GM19395 (cell line): ENCODE data around the gene RNF213.
"Not testable (repeated sequence)": the region's sequence is repeated elsewhere in the genome, so short reads cannot be mapped to it uniquely, and the experiment has no call there.

Source experiments
- ATAC-seq: cut with Tn5 transposase; IDR thresholded peaks from one replicate; pipeline ENCODE4 v1.9.1; 2021; ENCODE audit warnings: mild to moderate bottlenecking, moderate library complexity; ENCODE audit not compliant: unreplicated experiment

The RNF213 gene

GRCh38 chr17:80387071-80387470 lies 126.4 kb downstream of the RNF213 start:
- no peak for ATAC-seq

DNA sequence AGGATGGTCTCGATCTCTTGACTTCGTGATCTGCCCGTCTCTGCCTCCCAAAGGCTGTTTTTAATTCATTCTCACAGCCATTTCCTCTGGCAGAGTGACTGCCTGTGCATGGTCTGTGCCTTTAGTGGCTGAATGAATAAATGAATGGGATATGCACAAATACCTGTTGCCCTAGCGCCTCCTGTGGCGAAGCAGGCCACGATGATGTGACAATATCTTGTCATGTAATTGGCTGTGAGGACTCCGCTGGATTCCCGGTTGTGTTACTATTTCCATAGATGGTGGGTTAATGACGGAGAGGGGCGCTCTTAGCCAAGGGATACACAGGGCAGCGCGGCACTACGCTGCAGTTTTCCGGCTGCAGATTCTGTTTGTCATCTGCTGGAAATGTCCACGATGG lies 127.5 kb downstream of the RNF213 start:
- ATAC-seq = no peak

DNA sequence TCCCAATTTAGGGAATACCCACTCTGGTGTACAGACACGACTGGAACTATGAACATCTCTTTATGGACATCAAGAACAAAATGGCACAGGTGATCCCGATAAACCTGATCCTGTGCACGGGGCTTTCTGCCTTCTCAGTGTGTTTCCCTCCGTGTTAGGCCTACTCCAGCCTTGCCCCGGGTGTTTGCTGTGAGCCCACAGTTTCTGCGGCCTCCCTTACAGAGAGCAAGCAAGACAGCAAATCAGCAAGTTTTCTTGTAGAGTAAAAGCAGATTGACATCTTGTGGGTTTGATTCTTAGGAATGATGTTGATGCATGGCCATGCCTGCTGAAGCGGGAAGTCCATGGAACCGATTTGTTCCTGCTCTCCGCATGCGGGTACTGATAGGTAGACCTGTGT lies 127.9 kb downstream of the RNF213 start:
- ATAC-seq = no peak

- ATAC-seq = no peak
Measured at GRCh38 chr17:80389011-80389995, 128.7 kb downstream of the RNF213 start.

DNA sequence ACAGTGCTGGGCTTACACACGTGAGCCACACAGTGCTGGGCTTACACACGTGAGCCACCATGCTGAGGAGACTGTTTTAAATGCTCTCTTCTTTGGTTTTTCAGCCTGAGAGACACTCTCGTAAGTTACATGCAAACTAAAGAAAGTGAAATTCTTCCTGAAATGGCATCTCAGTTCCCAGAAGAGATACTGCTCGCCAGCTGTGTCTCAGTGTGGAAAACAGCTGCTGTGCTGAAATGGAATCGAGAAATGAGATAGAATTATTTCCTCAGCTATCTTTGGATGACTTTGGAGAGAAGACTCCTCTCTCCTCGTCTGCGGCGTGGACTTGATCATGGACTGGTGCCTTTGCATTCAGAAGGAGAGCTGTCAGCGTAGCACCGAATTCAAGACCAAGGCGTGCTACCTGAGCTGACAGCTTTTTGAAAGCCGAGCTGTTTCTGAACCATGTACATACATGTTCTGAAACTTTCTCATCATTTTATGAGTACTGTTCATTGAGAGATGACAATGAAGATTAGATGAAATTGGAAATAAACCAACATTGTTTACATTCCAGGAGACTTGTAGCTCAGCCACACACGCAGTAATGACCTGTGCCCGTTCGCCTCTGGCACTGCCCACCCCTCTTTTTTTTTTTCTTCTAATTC lies 132.7 kb downstream of the RNF213 start:
- ATAC-seq = no peak

DNA sequence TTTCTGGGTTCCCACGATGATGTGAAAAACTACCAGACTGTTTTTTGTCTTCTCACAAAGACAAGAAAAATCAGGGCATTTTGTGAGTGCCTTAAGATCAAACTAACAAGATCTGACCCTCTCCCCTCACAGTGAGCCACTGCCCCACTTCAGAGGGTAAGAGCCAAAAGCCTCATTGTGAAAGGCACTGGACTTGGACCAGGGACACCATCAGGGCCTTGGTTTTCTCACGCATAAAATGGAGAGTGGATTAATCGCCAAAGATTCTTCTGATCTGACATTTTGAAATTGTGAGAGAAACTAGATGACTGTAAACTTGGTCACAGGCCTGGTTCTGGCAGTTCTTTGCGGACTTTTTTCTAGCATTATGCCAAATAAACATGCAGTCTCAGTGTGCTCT lies 133.3 kb downstream of the RNF213 start:
- ATAC-seq = no peak

GRCh38 chr17:80394629-80395216 lies 134.1 kb downstream of the RNF213 start:
- ATAC-seq = no peak

- ATAC-seq = no peak
Measured at GRCh38 chr17:80395402-80396151, 134.9 kb downstream of the RNF213 start.

- no peak for ATAC-seq
Measured at GRCh38 chr17:80396157-80397033, 135.7 kb downstream of the RNF213 start.

- ATAC-seq = no peak
Measured at GRCh38 chr17:80397034-80397387, 136.4 kb downstream of the RNF213 start.

DNA sequence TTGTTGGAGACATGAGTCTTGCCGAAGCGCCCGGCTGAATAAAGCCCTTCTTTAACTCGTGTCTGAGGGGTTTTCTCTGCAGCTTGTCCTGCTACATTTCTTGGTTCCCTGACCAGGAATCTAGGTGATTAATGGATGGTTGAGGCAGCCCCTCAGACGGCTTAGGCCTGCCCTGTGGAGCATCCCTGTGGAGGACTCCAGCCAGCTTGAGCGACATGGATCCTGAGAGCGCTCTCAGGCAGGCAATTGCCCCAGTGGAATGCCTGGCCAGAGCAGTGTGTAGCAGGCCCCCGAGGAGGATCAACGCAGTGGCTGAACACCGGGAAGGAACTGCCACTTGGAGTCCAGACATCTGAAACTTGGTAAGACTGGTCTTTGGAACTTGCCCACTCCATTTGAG lies 137.0 kb downstream of the RNF213 start:
- ATAC-seq = no peak

DNA sequence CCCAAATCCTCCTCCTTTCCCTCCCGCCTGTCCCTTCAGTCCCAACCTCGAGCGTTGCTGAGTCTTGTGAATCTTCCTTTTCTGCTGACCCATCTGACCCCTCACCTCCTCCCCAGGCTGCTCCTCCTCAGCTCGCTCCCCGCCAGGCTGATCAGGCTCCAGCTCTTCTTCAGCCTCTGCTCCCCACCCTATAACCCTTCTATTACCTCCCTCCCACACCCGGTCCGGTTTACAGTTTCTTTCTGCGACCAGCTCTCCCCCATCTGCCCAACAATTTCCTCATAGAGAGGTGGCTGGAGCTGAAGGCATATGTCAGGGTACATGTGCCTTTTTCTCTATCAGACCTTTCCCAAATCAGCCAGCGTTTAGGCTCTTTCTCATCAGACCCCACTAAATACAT lies 140.4 kb downstream of the RNF213 start:
- not testable (repeated sequence) for ATAC-seq

DNA sequence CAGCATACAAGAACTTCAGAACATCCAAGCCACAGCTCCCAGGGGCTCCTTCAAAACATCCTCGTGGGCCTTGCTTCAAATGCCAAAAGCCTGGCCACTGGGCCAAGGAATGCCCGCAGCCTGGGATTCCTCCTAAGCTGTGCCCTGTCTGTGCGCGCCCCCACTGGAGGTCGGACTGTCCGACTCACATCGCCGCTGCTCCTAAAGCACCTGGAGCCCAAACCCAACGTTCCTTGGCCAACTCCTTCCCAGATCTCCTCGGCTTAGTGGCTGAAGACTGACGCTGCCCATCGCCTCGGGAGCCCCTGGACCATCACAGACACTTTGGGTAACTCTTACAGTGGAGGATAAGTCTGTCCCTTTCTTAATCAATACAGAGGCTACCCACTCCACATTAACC lies 141.4 kb downstream of the RNF213 start:
- not testable (repeated sequence) for ATAC-seq

DNA sequence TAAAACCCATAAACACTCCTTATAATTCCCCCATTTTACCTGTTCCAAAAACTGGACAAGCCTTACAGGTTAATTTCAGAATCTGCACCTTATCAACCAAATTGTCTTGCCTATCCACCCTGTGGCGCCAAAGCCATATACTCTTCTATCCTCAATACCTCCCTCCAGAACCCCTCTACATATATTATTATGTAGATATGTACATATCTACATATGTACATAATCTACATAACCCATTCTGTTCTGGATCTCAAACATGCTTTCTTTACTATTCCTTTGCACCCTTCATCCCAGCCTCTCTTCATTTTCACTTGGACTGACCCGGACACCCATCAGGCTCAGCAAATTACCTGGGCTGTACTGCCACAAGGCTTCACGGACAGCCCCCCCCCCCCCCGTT lies 142.3 kb downstream of the RNF213 start:
- ATAC-seq = no peak

DNA sequence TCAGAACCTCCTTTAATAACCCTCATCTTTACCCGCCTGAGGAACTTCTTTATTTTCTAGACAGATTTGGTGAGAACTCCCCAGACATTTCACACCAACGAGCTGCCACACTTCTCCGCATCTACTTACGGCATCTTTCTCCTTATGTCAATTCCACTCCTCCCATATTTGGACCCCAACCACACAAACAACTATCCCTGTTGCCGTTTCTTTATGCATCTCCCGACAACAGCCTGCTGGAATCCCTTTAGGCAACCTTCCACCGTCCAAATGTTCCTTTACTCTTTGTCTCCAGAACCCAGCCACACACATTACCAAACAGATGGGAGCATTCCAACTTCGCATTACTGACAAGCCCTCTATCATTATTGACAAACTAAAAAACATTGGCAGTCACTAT lies 145.5 kb downstream of the RNF213 start:
- ATAC-seq = no peak

DNA sequence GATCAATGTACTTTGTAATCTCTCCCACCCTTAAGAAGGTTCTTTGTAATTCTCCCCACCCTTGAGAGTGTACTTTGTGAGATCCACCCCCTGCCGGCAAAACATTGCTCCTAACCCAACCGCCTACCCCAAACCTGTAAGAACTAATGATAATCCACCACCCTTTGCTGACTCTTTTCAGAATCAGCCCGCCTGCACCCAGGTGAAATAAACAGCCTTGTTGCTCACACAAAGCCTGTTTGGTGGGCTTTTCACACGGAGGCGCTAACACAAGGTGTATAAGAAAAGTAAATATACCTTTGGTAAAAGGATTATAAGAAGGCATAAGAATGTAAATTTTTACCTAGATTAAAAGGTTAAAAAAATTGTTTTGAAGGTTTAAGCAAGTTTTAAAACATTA lies 147.3 kb downstream of the RNF213 start:
- ATAC-seq = not testable (repeated sequence)

- no peak for ATAC-seq
Measured at GRCh38 chr17:80408872-80409271, 148.2 kb downstream of the RNF213 start.

- no peak for ATAC-seq
Measured at GRCh38 chr17:80409626-80410025, 149.0 kb downstream of the RNF213 start.

- not testable (repeated sequence) for ATAC-seq
Measured at GRCh38 chr17:80410441-80411087, 149.9 kb downstream of the RNF213 start.
